Neural cell (in vitro differentiated cells): ENCODE measurements around the gene COL4A4.

ENCODE experiments used
- CTCF ChIP-seq: fragments of 450-650 bp; IDR thresholded peaks from 2 replicates; pipeline ENCODE4 v1.5.1; 2014; ENCODE audit warnings: antibody characterized with exemption, mild to moderate bottlenecking, moderate library complexity; ENCODE audit not compliant: poor library complexity, severe bottlenecking
- EZH2 ChIP-seq: fragments of 200-600, 300-800 bp; shearing (Covaris generic), sonication (generic); IDR thresholded peaks from 2 replicates; pipeline ENCODE4 v1.6.1; 2014; ENCODE audit warnings: antibody characterized with exemption, low read length, borderline replicate concordance, mild to moderate bottlenecking; ENCODE audit not compliant: insufficient read depth, poor library complexity, severe bottlenecking
- TF ChIP-seq, protein P1 (sequence below): IDR thresholded peaks from 2 replicates; pipeline ENCODE4 v1.6.1; 2012; ENCODE audit warnings: borderline replicate concordance

- TF ChIP-seq CTCF (no peak), EZH2 (no peak)
- TF ChIP-seq, protein P1, sequence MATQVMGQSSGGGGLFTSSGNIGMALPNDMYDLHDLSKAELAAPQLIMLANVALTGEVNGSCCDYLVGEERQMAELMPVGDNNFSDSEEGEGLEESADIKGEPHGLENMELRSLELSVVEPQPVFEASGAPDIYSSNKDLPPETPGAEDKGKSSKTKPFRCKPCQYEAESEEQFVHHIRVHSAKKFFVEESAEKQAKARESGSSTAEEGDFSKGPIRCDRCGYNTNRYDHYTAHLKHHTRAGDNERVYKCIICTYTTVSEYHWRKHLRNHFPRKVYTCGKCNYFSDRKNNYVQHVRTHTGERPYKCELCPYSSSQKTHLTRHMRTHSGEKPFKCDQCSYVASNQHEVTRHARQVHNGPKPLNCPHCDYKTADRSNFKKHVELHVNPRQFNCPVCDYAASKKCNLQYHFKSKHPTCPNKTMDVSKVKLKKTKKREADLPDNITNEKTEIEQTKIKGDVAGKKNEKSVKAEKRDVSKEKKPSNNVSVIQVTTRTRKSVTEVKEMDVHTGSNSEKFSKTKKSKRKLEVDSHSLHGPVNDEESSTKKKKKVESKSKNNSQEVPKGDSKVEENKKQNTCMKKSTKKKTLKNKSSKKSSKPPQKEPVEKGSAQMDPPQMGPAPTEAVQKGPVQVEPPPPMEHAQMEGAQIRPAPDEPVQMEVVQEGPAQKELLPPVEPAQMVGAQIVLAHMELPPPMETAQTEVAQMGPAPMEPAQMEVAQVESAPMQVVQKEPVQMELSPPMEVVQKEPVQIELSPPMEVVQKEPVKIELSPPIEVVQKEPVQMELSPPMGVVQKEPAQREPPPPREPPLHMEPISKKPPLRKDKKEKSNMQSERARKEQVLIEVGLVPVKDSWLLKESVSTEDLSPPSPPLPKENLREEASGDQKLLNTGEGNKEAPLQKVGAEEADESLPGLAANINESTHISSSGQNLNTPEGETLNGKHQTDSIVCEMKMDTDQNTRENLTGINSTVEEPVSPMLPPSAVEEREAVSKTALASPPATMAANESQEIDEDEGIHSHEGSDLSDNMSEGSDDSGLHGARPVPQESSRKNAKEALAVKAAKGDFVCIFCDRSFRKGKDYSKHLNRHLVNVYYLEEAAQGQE = no peak
Measured at GRCh38 chr2:227188292-227188691, 24.3 kb upstream of the COL4A4 start.
